ENCODE measurements around the gene BCL2L13.
"Not testable (repeated sequence)": the region's sequence is repeated elsewhere in the genome, so short reads cannot be mapped to it uniquely, and the experiment has no call there.

BCL2L13 gene

DNA sequence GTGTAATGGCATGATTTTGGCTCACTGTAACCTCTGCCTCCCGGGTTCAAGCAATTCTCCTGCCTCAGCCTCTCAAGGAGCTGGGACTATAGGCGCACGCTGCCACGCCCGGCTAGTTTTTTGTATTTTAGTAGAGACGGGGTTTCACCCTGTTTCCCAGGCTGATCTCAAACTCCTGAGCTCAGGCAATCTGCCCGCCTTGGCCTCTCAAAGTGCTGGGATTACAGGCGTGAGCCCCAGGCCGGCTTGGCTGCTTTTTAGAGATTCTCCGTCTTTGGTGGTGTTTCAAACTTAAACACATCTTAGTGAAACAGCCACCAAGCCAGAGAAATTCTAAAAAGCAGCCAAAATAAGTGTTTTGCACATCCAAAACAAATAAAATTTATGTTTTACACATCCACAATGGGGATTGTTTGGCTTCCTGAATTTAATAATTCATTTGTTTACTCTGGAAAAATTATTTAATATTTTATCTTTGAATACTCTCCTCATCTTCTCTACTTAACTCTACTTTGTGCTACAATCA is 18.4 kb downstream of the BCL2L13 start:
- Mint-ChIP-seq H3K4me3 (no peak overlapping the region), H3K27ac (no peak overlapping the region), H3K9me3 (no peaks in the 10 kb centered on the region), H3K36me3 (peaks cover 24% of the 10 kb centered on the region), H3K4me1 (peaks cover 7% of the 10 kb centered on the region), H3K27me3 (no peaks in the 10 kb centered on the region)
- ATAC-seq: no peak

DNA sequence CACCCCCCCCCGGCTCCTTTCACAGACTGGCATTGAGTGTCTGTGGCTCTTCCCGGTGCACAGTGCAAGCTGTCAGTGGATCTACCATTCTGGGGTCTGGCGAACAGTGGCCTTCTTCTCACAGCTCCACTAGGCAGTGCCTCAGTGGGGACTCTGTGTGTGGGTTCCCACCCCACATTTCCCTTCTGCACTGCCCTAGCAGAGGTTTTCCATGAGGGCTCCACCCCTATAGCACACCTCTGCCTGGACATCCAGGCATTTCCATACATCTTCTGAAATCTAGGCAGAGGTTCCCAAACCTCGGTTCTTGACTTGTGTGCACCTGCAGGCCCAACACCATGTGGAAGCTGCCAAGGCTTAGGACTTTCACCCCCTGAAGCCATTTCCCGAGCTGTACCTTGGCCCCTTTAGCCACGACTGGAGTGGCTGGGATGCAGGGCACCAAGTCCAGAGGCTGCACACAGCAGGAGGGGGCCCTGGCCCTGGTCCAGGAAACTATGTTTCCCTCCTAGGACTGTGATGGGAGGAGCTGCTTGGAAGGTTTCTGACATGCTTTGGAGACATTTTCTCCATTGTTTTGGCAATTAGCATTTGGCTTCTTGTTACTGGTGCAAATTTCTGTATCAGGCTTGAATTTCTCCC is 26.0 kb downstream of the BCL2L13 start:
- no peak overlapping the region for H3K27ac Mint-ChIP-seq
- no peak for ATAC-seq
- no peaks in the 10 kb centered on the region for H3K27me3 Mint-ChIP-seq
- H3K36me3 Mint-ChIP-seq: peaks cover 57% of the 10 kb centered on the region
- no peak overlapping the region for H3K4me3 Mint-ChIP-seq
- H3K9me3 Mint-ChIP-seq: peaks cover 6% of the 10 kb centered on the region
- H3K4me1 Mint-ChIP-seq: peaks cover 6% of the 10 kb centered on the region

DNA sequence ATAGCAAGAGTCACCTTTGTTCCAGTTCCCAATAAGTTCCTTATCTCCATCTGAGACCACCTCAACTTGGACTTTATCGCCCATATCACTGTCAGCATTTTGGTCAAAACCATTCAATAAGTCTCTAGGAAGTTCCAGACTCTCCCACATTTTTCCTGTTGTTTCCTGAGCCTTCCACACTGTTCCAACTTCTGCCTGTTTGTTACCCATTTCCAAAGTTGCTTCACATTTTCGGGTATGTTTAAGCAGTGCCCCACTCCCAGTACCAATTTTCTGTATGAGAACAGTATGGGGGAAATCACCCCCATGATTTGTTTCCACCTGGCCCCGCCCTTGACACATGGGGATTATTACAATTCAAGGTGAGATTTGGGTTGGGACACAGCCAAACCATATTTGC is 26.7 kb downstream of the BCL2L13 start:
- Mint-ChIP-seq H3K4me3 (no peak overlapping the region), H3K27ac (no peak overlapping the region), H3K4me1 (peaks cover 8% of the 10 kb centered on the region), H3K9me3 (peaks cover 6% of the 10 kb centered on the region), H3K36me3 (peaks cover 61% of the 10 kb centered on the region), H3K27me3 (no peaks in the 10 kb centered on the region)
- no peak for ATAC-seq

DNA sequence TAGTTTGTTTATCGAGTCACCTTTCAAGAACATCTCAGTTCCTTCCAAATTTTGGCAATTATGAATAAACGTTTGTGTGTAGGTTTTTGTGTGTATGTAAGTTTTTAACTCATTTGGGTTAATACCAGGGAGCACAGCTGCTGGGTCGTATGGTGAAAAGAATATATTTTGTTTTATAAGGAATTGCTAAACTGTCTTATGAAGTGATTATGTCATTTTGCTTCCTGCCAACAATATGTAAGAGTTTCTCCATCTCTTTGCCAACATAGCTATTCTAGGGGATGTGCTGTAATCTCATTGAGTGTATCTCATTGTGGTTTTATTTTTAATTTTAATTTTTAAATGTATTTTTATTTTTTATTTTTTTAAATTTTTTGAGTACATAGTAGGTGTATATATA is 27.3 kb downstream of the BCL2L13 start:
- Mint-ChIP-seq H3K4me1 (peaks cover 8% of the 10 kb centered on the region), H3K27ac (no peak overlapping the region), H3K27me3 (no peaks in the 10 kb centered on the region), H3K9me3 (peaks cover 6% of the 10 kb centered on the region), H3K4me3 (no peak overlapping the region), H3K36me3 (peaks cover 55% of the 10 kb centered on the region)
- ATAC-seq: no peak

DNA sequence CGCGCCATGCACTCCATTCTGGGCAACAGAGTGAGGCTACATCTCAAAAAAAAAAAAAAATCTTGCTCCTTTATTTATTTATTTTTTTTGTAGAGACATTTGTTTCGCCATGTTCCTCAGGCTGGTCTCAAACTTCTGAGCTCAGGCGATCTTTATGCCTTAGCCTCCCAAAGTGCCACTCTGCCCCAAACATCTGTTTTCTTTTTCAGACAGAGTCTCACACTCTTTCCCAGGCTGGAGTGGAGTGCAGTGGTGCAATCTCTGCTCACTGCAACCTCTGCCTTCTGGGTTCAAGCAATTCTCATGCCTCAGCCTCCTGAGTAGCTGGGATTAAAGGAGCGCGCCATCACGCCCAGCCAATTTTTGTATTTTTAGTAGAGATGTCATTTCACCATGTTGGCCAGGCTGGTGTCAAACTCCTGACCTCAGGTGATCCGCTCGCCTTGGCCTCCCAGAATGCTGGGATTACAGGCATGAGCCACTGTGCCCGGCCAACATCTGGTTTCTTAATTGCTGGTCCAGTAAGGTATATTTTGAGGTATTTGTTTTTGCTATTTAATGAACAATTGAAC is 33.0 kb downstream of the BCL2L13 start:
- Mint-ChIP-seq H3K4me1 (peaks cover 14% of the 10 kb centered on the region), H3K36me3 (peaks cover 20% of the 10 kb centered on the region)
- not testable (repeated sequence) for H3K9me3 Mint-ChIP-seq, H3K27me3 Mint-ChIP-seq, ATAC-seq, H3K27ac Mint-ChIP-seq, H3K4me3 Mint-ChIP-seq

DNA sequence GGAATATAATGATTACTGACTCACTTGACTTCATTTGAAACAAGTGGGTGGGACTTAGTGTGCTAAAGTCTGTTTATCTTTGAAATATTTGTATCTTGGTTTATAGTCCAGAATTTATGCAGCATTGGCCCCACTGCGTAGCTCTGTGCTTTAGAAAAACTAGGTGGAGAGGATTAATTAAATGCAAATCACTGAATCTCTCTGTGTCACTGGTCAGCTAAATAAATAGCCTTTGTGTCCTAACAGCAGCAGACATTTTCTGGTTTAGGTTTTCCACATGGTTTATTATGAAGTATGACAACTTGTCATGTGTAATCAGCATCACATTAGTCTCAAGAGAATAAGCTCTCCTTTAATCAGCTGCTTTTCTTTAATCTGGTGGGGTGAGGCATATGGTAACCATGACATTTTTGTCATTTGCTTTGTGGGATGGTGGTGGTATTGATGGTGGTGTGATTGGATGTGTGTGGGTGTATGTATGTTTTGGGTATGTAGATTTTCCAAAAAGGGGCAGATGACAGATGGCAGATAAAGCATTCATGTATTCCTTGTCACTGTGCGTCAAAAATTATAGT is 33.9 kb downstream of the BCL2L13 start:
- Mint-ChIP-seq H3K36me3 (peaks cover 13% of the 10 kb centered on the region), H3K4me1 (peaks cover 14% of the 10 kb centered on the region), H3K4me3 (no peak overlapping the region), H3K27me3 (no peaks in the 10 kb centered on the region), H3K27ac (no peak overlapping the region), H3K9me3 (no peaks in the 10 kb centered on the region)
- no peak for ATAC-seq

DNA sequence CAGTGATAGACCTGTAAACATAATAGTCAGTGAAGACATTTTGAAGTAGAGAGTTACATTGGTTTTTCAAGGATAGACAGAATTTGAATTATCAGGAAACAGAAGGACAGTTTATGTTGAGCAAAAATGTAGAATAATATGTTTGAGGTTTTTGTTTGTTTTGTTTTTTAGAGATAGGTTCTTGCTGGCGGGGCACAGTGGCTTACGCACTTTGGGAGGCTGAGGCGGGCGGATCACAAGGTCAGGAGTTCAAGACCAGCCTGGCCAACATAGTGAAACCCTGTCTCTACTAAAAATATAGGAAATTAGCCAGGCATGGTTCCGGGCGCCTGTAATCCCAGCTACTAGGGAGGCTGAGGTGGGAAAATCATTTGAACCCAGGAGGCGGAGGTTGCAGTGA is 35.6 kb downstream of the BCL2L13 start:
- H3K27ac Mint-ChIP-seq: no peak overlapping the region
- H3K27me3 Mint-ChIP-seq: no peaks in the 10 kb centered on the region

DNA sequence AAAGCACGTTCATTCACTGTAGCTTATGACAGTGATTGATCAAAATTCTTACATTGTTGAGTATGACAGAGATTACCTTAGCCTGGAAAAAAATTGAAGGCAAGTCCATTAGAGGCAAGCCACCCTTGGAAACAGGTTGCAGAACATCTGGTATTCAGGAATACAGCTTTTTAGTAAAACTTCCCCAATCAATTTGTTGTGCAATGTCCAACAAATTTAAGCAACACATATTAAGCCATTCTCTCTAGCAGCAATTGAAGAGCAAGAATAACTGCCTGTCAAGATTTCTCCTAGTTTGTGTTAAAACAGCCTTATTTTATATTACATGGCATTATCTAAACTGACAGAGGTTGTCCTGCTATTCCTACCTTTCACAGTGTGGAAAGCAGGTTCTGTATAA is 37.0 kb downstream of the BCL2L13 start:
- Mint-ChIP-seq H3K9me3 (no peaks in the 10 kb centered on the region), H3K4me3 (no peak overlapping the region), H3K27me3 (no peaks in the 10 kb centered on the region), H3K36me3 (peaks cover 7% of the 10 kb centered on the region), H3K27ac (no peak overlapping the region), H3K4me1 (peaks cover 15% of the 10 kb centered on the region)
- no peak for ATAC-seq

More for the DNA sequence above, 35.6 kb downstream of the BCL2L13 start:
- H3K4me3 Mint-ChIP-seq: no peak overlapping the region
- no peak for ATAC-seq
- peaks cover 14% of the 10 kb centered on the region for H3K36me3 Mint-ChIP-seq
- no peaks in the 10 kb centered on the region for H3K9me3 Mint-ChIP-seq
- peaks cover 21% of the 10 kb centered on the region for H3K4me1 Mint-ChIP-seq

DNA sequence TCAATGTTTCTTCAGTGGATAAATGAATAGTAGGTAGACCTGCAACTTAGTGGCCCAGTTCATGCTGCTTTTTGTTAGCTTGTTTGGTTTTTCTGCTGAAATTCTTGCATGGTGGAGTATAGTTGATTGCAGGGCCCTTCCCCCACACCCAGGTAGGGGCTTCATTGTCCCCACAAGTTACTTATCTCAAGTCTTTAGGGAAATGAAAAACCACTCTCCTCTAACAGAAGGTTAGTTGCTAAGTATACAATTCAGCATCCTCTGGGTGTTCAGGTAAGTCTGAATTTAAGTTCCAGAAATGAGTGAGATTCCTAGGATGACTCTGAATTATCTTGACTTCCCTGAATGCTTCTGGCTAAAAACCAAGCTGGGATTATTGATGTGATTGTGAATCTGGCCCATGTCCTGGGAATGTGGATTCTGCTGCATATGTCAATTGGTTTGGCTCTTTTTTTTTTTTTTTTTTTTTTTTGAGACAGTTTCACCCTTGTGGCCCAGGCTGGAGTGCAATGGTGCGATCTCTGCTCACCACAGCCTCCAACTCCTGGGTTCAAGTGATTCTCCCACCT is 40.3 kb downstream of the BCL2L13 start:
- no peak overlapping the region for H3K4me3 Mint-ChIP-seq
- H3K4me1 Mint-ChIP-seq: peaks cover 15% of the 10 kb centered on the region
- H3K27ac Mint-ChIP-seq: no peak overlapping the region
- no peak for ATAC-seq
- H3K9me3 Mint-ChIP-seq: no peaks in the 10 kb centered on the region
- no peaks in the 10 kb centered on the region for H3K27me3 Mint-ChIP-seq
- peaks cover 13% of the 10 kb centered on the region for H3K36me3 Mint-ChIP-seq

DNA sequence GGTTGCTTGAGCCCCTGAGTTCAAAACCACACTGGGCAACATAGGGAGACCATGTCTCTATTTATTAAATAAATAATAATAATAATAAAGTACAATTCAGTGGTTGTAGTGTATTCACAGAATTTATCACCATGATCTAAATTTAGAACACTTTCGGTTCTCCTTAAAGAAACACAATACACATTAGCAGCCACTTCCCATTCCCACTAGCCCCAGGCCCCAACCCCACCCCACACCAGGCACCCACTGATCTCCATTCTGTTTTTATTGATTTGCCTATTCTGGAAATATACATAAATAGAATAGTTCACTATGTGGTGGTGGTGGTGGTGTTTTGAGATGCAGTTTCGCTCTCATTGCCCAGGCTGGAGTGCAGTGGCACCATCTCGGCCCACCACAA is 45.7 kb downstream of the BCL2L13 start:
- H3K36me3 Mint-ChIP-seq: peaks cover 13% of the 10 kb centered on the region
- H3K27ac Mint-ChIP-seq: no peak overlapping the region
- H3K4me1 Mint-ChIP-seq: peaks cover 6% of the 10 kb centered on the region
- no peaks in the 10 kb centered on the region for H3K27me3 Mint-ChIP-seq
- no peak overlapping the region for H3K4me3 Mint-ChIP-seq
- H3K9me3 Mint-ChIP-seq: no peaks in the 10 kb centered on the region
- ATAC-seq: no peak

DNA sequence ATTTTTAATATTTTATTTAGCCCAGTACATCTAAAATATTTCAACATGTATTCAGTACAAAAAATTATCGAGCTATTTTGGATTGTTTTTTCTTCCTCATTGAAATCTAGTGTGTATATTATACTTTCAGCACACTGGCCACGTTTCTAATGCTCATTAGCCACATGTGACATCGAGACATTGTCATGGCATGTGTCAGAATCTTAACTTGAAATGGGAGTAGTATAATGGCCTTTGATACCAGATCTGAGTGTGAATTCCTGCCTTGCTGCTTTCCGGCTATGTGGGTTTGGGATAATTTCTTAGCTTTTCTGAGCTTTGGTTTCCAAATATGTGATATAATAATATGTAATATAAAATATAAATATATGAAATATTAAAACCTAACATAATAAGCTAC is 54.3 kb downstream of the BCL2L13 start:
- H3K36me3 Mint-ChIP-seq: peaks cover 16% of the 10 kb centered on the region
- H3K4me3 Mint-ChIP-seq: no peak overlapping the region
- ATAC-seq: no peak
- no peak overlapping the region for H3K27ac Mint-ChIP-seq
- no peaks in the 10 kb centered on the region for H3K9me3 Mint-ChIP-seq
- no peaks in the 10 kb centered on the region for H3K4me1 Mint-ChIP-seq
- H3K27me3 Mint-ChIP-seq: no peaks in the 10 kb centered on the region

DNA sequence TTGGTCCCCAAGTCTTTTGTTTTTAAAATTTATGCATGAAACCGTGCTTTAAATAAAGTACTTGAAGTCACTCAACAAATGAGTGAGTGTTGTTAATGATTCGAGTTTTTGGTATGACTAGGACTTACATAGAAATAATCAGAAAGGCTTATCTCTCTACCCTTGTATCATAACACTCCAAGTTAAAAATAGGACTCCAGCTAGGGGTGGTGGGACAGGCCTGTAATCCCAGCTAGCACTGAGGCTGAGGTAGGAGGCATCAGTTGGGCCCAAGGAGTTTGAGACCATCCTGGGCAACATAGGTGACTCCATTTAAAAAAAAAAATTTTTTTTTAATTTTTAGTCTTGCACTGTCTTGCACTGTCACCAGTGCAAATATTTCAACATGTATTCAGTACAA is 55.6 kb downstream of the BCL2L13 start:
- no peak overlapping the region for H3K4me3 Mint-ChIP-seq
- H3K27me3 Mint-ChIP-seq: no peaks in the 10 kb centered on the region
- ATAC-seq: no peak
- H3K36me3 Mint-ChIP-seq: peaks cover 17% of the 10 kb centered on the region
- H3K4me1 Mint-ChIP-seq: no peaks in the 10 kb centered on the region
- H3K9me3 Mint-ChIP-seq: no peaks in the 10 kb centered on the region
- H3K27ac Mint-ChIP-seq: no peak overlapping the region

DNA sequence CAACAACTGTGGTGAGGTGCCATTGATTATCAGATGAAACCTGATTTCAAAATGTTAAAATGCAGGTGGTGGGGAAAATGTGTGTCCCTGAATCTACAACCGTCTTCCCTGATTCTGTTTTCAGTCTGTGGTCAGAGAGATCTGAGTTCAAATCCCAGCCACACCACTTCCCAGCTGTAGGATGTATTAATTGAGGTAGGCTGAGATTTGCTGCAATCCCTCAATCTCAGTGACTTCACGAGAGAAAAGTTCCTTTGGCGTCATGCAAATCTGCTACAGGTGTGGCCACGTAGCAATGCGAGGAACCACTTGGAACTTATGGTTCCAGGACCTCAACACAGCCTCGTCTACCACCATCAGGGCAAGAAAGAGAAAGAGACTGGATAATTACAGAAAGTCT is 56.2 kb downstream of the BCL2L13 start:
- no peaks in the 10 kb centered on the region for H3K27me3 Mint-ChIP-seq
- H3K27ac Mint-ChIP-seq: no peak overlapping the region
- no peaks in the 10 kb centered on the region for H3K4me1 Mint-ChIP-seq
- no peak overlapping the region for H3K4me3 Mint-ChIP-seq
- H3K9me3 Mint-ChIP-seq: no peaks in the 10 kb centered on the region
- no peak for ATAC-seq
- peaks cover 21% of the 10 kb centered on the region for H3K36me3 Mint-ChIP-seq

DNA sequence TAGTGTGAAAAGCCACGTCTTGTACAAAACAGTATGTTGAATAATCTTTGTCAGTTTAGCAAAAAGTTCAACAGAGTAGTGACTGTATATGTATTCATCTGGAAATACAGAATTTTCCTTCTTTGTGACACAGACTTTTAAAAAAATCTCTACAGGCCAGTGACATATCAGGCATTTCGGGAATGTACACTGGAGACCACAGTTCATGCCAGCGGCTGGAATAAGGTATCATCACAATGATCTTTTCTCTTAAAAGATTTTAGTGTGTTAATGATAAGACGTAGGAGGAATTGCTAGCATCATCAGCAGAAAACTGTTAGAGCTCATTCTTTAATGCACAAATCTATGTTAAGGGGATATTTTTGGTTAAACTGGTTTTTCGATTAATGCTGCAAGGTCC is 57.4 kb downstream of the BCL2L13 start:
- no peaks in the 10 kb centered on the region for H3K27me3 Mint-ChIP-seq
- no peaks in the 10 kb centered on the region for H3K4me1 Mint-ChIP-seq
- no peaks in the 10 kb centered on the region for H3K9me3 Mint-ChIP-seq
- ATAC-seq: no peak
- peaks cover 23% of the 10 kb centered on the region for H3K36me3 Mint-ChIP-seq
- H3K27ac Mint-ChIP-seq: no peak overlapping the region
- H3K4me3 Mint-ChIP-seq: no peak overlapping the region

DNA sequence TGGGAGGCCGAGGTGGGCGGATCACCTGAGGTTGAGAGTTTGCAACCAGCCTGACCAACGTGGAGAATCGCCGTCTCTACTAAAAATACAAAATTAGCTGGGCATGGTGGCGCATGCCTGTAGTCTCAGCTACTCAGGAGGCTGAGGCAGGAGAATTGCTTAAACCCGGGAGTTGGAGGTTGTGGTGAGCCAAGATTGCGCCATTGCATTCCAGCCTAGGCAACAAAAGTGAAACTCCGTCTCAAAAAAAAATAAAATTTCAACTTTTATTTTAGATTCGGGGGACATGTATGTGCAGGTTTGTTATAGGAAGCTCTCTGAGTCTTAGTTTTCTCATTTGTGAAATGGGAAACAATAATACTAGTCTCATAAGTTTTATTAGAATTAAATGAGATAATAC is 58.6 kb downstream of the BCL2L13 start:
- peaks cover 20% of the 10 kb centered on the region for H3K36me3 Mint-ChIP-seq
- not testable (repeated sequence) for H3K27ac Mint-ChIP-seq, H3K27me3 Mint-ChIP-seq, ATAC-seq, H3K9me3 Mint-ChIP-seq, H3K4me1 Mint-ChIP-seq, H3K4me3 Mint-ChIP-seq

DNA sequence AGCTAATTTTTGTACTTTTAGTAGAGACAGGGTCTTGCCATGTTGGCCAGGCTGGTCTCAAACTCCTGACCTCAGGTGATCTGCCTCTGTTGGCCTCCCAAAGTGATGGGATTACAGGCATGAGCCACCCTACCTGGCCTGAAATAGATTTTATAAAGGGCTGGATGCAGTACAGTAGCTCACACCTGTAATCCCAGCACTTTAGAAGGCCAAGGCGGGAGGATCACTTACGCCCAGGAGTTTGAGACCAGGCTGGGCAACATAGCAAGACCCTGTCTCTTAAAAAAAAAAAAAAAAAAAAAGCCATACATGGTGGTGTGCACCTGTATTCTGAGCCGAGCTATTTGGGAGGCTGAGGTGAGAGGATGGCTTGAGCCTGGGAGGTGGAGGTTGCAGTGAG is 59.7 kb downstream of the BCL2L13 start:
- H3K27ac Mint-ChIP-seq, H3K4me3 Mint-ChIP-seq, H3K27me3 Mint-ChIP-seq, H3K9me3 Mint-ChIP-seq, H3K4me1 Mint-ChIP-seq, ATAC-seq: not testable (repeated sequence)
- H3K36me3 Mint-ChIP-seq: peaks cover 18% of the 10 kb centered on the region

Measured in stimulated activated memory B cell treated with anti-CD40 and anti-IgM and Interleukin-4, amounts not matched to agents 10 μg/mL and 1 μg/mL and 100 μg/mL, for 72 hours (primary cell).